Fibroblast of pulmonary artery (primary cell): ENCODE measurements around the gene SRP19.

Experiments used
- DNase-seq: peaks from one replicate; pipeline ENCODE4 v3.0.0-alpha.2; 2010; ENCODE audit warnings: low read depth
- H3K4me3 ChIP-seq: replicated peaks from 2 replicates; pipeline ENCODE4 v1.5.1; 2011; ENCODE audit warnings: low read depth, mild to moderate bottlenecking, control low read depth, low read length, moderate library complexity
- TF ChIP-seq, protein P1 (sequence below): IDR thresholded peaks from 2 replicates; pipeline ENCODE4 v1.5.1; 2011; ENCODE audit warnings: mild to moderate bottlenecking, control low read depth, low read length, inconsistent platforms; ENCODE audit errors: missing control alignments

Gene SRP19

DNA sequence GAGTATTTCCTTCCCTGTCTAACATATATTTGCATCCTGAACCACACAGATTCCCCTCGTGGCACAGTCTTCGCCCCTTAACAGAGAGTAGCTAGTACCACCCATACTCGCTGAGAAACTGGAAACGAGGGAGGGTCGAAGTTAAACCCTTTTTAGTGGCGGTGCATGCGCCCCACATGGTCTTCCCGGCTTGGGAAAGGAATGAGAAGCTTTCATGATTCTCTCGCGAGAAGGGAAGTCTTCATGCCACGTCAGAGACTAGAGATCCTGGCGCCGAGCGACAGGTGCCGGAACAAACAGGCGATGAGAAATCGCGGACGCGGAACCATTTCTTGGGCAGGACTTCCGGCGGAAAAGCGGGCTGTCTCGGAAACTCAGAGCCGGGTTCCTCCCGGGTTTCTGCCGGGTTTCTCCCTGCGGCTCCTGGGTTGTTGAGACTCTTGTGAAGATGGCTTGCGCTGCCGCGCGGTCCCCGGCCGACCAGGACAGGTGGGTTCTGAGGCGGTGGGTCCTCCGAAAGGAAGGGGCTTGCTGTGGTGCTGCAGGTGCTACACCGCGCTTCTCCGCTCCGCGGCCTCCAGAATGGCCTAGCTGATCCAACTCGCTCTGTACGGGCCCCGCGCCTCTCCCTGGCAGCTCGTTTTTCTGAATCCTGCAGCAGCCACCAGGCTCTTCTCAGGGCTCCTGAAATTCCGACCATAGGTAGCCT, at the start of gene SRP19:
SRP19 (plus strand) TSS at position 359 of the 709 bp plus-strand sequence; CDS start at position 449, 90 bp downstream.
- peak; percentile 98 for DNase-seq
- H3K4me3 ChIP-seq, result peak within 1 kb of the TSS; percentile 98
- TF ChIP-seq, protein P1, sequence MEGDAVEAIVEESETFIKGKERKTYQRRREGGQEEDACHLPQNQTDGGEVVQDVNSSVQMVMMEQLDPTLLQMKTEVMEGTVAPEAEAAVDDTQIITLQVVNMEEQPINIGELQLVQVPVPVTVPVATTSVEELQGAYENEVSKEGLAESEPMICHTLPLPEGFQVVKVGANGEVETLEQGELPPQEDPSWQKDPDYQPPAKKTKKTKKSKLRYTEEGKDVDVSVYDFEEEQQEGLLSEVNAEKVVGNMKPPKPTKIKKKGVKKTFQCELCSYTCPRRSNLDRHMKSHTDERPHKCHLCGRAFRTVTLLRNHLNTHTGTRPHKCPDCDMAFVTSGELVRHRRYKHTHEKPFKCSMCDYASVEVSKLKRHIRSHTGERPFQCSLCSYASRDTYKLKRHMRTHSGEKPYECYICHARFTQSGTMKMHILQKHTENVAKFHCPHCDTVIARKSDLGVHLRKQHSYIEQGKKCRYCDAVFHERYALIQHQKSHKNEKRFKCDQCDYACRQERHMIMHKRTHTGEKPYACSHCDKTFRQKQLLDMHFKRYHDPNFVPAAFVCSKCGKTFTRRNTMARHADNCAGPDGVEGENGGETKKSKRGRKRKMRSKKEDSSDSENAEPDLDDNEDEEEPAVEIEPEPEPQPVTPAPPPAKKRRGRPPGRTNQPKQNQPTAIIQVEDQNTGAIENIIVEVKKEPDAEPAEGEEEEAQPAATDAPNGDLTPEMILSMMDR, result no peak

DNA sequence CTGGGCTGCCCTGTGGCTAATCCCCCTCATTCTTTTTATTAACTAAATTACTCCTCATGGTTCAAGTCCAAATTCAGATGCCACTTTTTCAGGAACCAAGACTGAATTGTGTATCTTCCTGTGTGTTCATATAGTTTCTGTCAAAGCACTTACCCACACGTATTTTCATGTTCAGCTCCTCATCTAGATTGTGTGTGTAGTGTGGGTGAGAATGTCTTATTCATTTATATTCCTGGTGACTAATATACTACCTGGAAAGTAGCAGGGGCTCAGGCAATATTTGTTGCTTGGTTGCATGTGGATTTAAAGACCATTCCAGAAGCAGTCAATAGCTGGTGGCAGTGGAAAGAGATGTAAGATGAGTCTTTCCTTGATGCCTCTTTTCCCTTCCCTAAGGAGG, 48.5 kb upstream of the SRP19 start:
- TF ChIP-seq, protein P1, result no peak
- H3K4me3 ChIP-seq, result no peak overlapping the region
- DNase-seq, result no peak

DNA sequence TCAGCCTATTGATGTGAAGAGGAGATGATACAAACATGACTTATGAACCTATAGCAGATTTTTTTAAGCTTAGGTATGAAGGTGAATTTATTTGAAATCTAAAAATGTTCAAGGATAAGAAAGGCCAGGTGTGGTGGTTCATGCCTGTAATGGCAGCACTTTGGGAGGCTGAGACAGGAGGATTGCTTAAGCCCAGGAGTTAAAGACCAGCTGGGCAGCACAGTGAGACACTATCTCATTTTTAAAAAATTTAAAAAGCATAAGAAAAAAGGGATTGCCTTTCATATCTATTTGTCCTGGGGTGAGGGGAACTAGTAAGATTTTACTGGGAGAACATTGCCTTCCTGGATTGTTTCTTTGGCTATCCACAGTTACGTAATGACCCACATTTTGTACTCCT, 40.8 kb upstream of the SRP19 start:
- TF ChIP-seq, protein P1, result no peak
- no peak overlapping the region for H3K4me3 ChIP-seq
- DNase-seq, result no peak

DNA sequence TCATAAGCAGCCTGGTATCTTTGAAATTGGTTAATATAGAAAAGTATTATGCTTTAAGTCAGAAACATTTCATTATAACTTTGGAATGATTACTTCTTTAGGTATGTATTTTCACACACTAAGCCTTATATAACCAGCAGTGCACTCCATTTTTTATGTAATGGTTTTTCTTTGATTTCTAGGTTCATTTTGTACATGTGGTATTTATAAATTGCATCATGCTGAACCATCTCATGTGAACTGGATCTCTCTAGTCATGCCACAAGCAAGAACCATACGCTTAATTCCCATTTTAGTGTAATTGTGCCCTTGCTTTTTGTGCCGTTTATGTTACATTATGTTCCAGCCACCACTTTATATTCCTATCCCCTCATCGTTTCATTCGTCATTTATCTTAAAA, 38.6 kb upstream of the SRP19 start:
- TF ChIP-seq, protein P1, result no peak
- DNase-seq, result no peak
- no peak overlapping the region for H3K4me3 ChIP-seq

DNA sequence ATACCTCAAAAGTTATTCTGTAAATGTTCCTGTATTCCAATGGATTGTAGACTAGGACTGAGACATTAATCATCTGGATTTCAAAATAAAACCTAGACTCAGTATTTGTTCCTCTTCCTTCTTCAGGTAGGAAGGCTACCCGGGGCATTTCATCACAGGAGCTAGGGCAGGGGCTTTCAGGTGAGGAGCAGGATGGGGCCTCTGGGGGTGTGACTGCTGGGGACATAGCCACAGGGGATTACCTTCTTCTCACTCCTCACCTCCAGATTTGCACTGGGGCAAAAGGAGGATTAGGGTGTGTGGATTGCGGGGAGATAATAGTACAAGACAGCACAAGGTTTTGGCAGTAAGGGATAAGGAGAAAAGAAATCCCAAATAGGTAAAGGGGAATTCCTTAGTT, 37.9 kb upstream of the SRP19 start:
- TF ChIP-seq, protein P1, result no peak
- DNase-seq, result no peak
- H3K4me3 ChIP-seq, result no peak overlapping the region

DNA sequence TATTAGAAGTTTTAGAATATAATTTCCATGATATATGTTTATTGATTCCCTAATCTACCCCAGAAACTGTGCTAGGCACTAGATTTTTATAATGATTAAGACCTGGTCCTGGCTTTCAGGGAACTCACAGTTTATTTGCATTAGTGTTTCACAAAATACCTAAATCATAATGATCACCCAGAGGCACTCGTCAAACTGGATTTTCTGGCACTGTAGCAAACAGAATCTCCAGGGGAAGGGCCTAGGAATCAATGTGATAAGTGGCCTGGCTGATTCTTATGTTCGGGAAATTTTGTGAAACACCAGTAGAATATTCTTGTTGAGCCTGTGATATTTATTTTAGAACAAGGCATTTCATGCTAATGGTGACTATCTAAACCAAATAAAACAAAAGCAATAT, 37.4 kb upstream of the SRP19 start:
- TF ChIP-seq, protein P1, result no peak
- DNase-seq, result no peak
- H3K4me3 ChIP-seq, result no peak overlapping the region

DNA sequence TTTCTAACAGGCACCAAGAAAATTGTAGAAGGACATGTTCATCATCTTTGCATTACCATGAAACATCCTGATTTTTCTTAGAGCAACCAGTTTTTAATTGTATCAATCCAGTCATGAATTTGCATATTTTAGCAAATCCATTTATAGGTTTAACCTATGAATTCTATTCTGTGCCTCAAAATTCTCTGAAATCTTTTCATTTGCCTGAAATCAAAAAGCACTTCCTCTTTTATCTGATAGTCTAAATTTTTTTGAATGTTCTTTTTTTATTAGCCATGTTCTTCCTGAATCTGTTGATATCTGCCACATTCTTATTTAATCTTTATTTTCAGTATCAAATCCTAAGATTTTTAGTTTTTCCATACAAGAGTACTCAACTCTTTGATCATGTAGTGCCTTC, 36.9 kb upstream of the SRP19 start:
- no peak overlapping the region for H3K4me3 ChIP-seq
- TF ChIP-seq, protein P1, result no peak
- no peak for DNase-seq
